ENCODE measurements around the gene UBE2H.

GRCh38 chr7:129907122-129907736 lies 45.5 kb downstream of the UBE2H start:
- TF ChIP-seq POLR2A (IDR thresholded peaks at IDR 0.05) = no peak
- no peak for TF ChIP-seq CTCF (IDR thresholded peaks at IDR 0.05)
